C4-2B (cell line): ENCODE data around the gene RHOG.

Experiments
- CTCF ChIP-seq: fragments of 450-650 bp; conservative IDR thresholded peaks from 2 replicates; pipeline ENCODE4 v1.5.1; 2017; ENCODE audit warnings: mild to moderate bottlenecking
- ZFX ChIP-seq: fragments of 450-650 bp; IDR thresholded peaks from 2 replicates; pipeline ENCODE4 v1.6.1; 2017

DNA sequence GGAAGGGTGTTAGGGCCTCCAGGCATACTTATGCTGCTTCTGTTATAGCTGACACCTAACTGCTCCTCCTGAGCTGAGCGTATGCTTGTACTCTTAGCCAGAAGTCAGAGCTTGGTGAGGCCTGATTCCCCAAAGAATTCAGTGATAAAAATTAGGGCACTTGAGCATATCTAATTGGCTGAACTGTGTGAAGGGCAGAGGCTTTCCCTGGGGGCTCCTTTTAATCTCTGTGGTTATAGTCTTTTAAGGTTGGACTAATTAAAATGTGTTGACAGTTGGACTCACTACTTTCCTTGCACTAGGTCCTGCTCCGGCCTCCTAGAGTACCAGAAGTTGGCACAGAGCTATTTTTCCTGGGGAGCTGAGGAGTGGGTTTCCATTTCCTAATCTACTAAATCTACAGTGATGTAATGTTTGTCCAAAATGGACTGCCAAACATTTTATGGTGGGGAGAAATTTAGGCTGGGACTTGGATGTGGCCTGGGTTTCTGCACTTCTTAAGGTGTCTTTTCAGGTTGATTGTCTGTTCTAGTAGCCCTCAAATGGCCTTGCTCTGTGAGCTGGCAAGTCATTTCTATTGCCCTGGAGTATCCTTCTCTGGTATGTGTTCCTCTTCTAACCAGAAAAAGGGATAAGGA is 33.1 kb upstream of the RHOG start:
- TF ChIP-seq CTCF: no peak
- TF ChIP-seq ZFX: no peak
